DND-41 (cell line): ENCODE data around the gene MEX3A.

ENCODE experiments used
- ATAC-seq: fragments of 200-7000 bp; cut with Tn5 transposase; 3 replicates; pipeline ENCODE4 v1.9.1; 2021; ENCODE audit warnings: low read depth; ENCODE audit not compliant: insufficient read depth
- DNase-seq: peaks from one replicate; pipeline ENCODE4 v3.0.0-alpha.2; 2020
- H2AFZ ChIP-seq: 2 replicates; pipeline ENCODE4 v1.6.0; 2012; ENCODE audit warnings: low read depth, low read length
- H3K27ac ChIP-seq: 2 replicates; pipeline ENCODE4 v1.5.1; 2012; ENCODE audit warnings: low read length, inconsistent platforms
- H3K27me3 ChIP-seq: fragments of 200-600 bp; sonication (generic); 2 replicates; pipeline ENCODE4 v1.6.0; 2012; ENCODE audit warnings: low read length, mild to moderate bottlenecking, inconsistent platforms; ENCODE audit not compliant: insufficient read depth, poor library complexity
- H3K36me3 ChIP-seq: 2 replicates; pipeline ENCODE4 v1.5.1; 2012; ENCODE audit warnings: low read length, inconsistent platforms; ENCODE audit not compliant: insufficient read depth
- H3K4me1 ChIP-seq: 2 replicates; pipeline ENCODE4 v1.5.1; 2012; ENCODE audit warnings: mild to moderate bottlenecking, low read length; ENCODE audit not compliant: insufficient read depth
- H3K4me2 ChIP-seq: 2 replicates; pipeline ENCODE4 v1.6.0; 2012; ENCODE audit warnings: mild to moderate bottlenecking, moderate library complexity, low read length, inconsistent platforms; ENCODE audit not compliant: insufficient read depth
- H3K4me3 ChIP-seq, 2 experiments: fragments of 200-600 bp in 1 of 2; shearing (Covaris generic) in 1 of 2; 2 replicates each; pipeline ENCODE4 v1.5.1; 2012 to 2016; ENCODE audit warnings: inconsistent platforms in 2 of 2, low read length in 2 of 2, mild to moderate bottlenecking in 2 of 2, low read depth in 1 of 2, moderate library complexity in 1 of 2
- H3K79me2 ChIP-seq: 2 replicates; pipeline ENCODE4 v1.6.0; 2012; ENCODE audit warnings: low read length, inconsistent platforms; ENCODE audit not compliant: insufficient read depth
- H3K9ac ChIP-seq: 2 replicates; pipeline ENCODE4 v1.6.0; 2012; ENCODE audit warnings: low read depth, mild to moderate bottlenecking, inconsistent platforms, low read length, moderate library complexity
- H3K9me3 ChIP-seq: 2 replicates; pipeline ENCODE4 v1.5.1; 2012; ENCODE audit warnings: low read length, moderate library complexity, mild to moderate bottlenecking, inconsistent platforms; ENCODE audit not compliant: insufficient read depth, severe bottlenecking
- H4K20me1 ChIP-seq: 2 replicates; pipeline ENCODE4 v1.6.0; 2012; ENCODE audit warnings: low read length; ENCODE audit not compliant: insufficient read depth
- CTCF ChIP-seq: IDR thresholded peaks from 2 replicates; pipeline ENCODE4 v1.5.1; 2012; ENCODE audit warnings: borderline replicate concordance, low read length, moderate library complexity, mild to moderate bottlenecking; ENCODE audit not compliant: poor library complexity, severe bottlenecking; ENCODE audit errors: extremely low read depth
- EZH2 ChIP-seq: IDR thresholded peaks from 3 replicates; pipeline ENCODE4 v1.6.1; 2012; ENCODE audit warnings: borderline replicate concordance, low read depth, mild to moderate bottlenecking, moderate library complexity, low read length, inconsistent platforms; ENCODE audit not compliant: severe bottlenecking

Gene MEX3A

GRCh38 chr1:156026588-156026987, 55.7 kb downstream of the MEX3A start:
- no peak for ATAC-seq
- H3K27me3 ChIP-seq, result no peaks in the 10 kb centered on the region
- no peak overlapping the region for H3K4me2 ChIP-seq
- no peak overlapping the region for H3K4me3 ChIP-seq
- H4K20me1 ChIP-seq, result no peaks in the 10 kb centered on the region
- no peak for DNase-seq
- no peak for TF ChIP-seq CTCF
- TF ChIP-seq EZH2, result no peak
- no peak overlapping the region for H3K27ac ChIP-seq
- no peak overlapping the region for H2AFZ ChIP-seq
- no peaks in the 10 kb centered on the region for H3K4me1 ChIP-seq
- no peak overlapping the region for H3K9ac ChIP-seq
- H3K36me3 ChIP-seq, result no peaks in the 10 kb centered on the region
- H3K79me2 ChIP-seq, result no peaks in the 10 kb centered on the region
- H3K9me3 ChIP-seq, result no peaks in the 10 kb centered on the region

- Histone ChIP-seq H3K4me1 (peaks cover 6% of the 10 kb centered on the region), H3K4me2 (no peak overlapping the region), H3K9me3 (no peaks in the 10 kb centered on the region), H3K36me3 (no peaks in the 10 kb centered on the region), H3K79me2 (no peaks in the 10 kb centered on the region), H2AFZ (no peak overlapping the region), H3K27me3 (no peaks in the 10 kb centered on the region), H3K4me3 (no peak overlapping the region), H3K9ac (no peak overlapping the region), H3K27ac (no peak overlapping the region), H4K20me1 (no peaks in the 10 kb centered on the region)
- no peak for TF ChIP-seq EZH2
- peak; percentile 29 for TF ChIP-seq CTCF
- ATAC-seq (no peak), DNase-seq (no peak)
Observed at GRCh38 chr1:156025876-156026275, 56.4 kb downstream of the MEX3A start.

- Histone ChIP-seq H4K20me1 (no peaks in the 10 kb centered on the region), H3K36me3 (no peaks in the 10 kb centered on the region), H3K9ac (no peak overlapping the region), H3K27me3 (no peaks in the 10 kb centered on the region), H3K4me1 (peaks cover 11% of the 10 kb centered on the region), H3K4me3 (no peak overlapping the region), H2AFZ (no peak overlapping the region), H3K79me2 (peaks cover 10% of the 10 kb centered on the region), H3K9me3 (no peaks in the 10 kb centered on the region), H3K4me2 (no peak overlapping the region), H3K27ac (no peak overlapping the region)
- DNase-seq (no peak), ATAC-seq (no peak)
- TF ChIP-seq CTCF (no peak), EZH2 (no peak)
Observed at GRCh38 chr1:156024801-156025200, 57.5 kb downstream of the MEX3A start.
